Mesendoderm (in vitro differentiated cells): ENCODE results near the gene GNPAT.

ENCODE experiments used
- DNase-seq: peaks from one replicate; pipeline ENCODE4 v3.0.0; 2013
- H2AK5ac ChIP-seq: 2 replicates; pipeline ENCODE4 v1.6.1; 2013; ENCODE audit warnings: low read length, inconsistent platforms
- H2BK120ac ChIP-seq: 2 replicates; pipeline ENCODE4 v1.6.1; 2013; ENCODE audit warnings: low read depth, mild to moderate bottlenecking, low read length, moderate library complexity, mixed read lengths
- H2BK15ac ChIP-seq: replicated peaks from 2 replicates; pipeline ENCODE4 v1.6.1; 2013; ENCODE audit warnings: low read depth, mild to moderate bottlenecking, moderate library complexity
- H2BK5ac ChIP-seq: 2 replicates; pipeline ENCODE4 v1.6.1; 2013; ENCODE audit warnings: low read length, inconsistent platforms
- H3K18ac ChIP-seq: 2 replicates; pipeline ENCODE4 v1.6.1; 2013; ENCODE audit warnings: mild to moderate bottlenecking, low read length, mixed read lengths
- H3K23ac ChIP-seq: one replicate; pipeline ENCODE4 v1.6.1; 2013; ENCODE audit warnings: low read length
- H3K27ac ChIP-seq: 2 replicates; pipeline ENCODE4 v1.5.1; 2013; ENCODE audit warnings: low read depth, mild to moderate bottlenecking, inconsistent platforms, low read length, moderate library complexity
- H3K27me3 ChIP-seq: 2 replicates; pipeline ENCODE4 v1.6.1; 2013; ENCODE audit warnings: low read length, control low read depth, mild to moderate bottlenecking, inconsistent platforms; ENCODE audit not compliant: insufficient read depth, poor library complexity
- H3K36me3 ChIP-seq: 2 replicates; pipeline ENCODE4 v1.6.1; 2013; ENCODE audit warnings: low read length, inconsistent platforms; ENCODE audit not compliant: control insufficient read depth, insufficient read depth
- H3K4ac ChIP-seq: one replicate; pipeline ENCODE4 v1.6.1; 2013; ENCODE audit warnings: low read depth, mild to moderate bottlenecking, low read length, moderate library complexity
- H3K4me1 ChIP-seq: 2 replicates; pipeline ENCODE4 v1.6.1; 2013; ENCODE audit warnings: low read depth, low read length, inconsistent platforms; ENCODE audit not compliant: control insufficient read depth
- H3K4me2 ChIP-seq: 2 replicates; pipeline ENCODE4 v1.6.1; 2013; ENCODE audit warnings: low read length
- H3K4me3 ChIP-seq: 2 replicates; pipeline ENCODE4 v1.5.1; 2013; ENCODE audit warnings: mild to moderate bottlenecking, low read length
- H3K56ac ChIP-seq: one replicate; pipeline ENCODE4 v1.6.1; 2013; ENCODE audit warnings: low read length
- H3K79me1 ChIP-seq: 2 replicates; pipeline ENCODE4 v1.6.1; 2013; ENCODE audit warnings: low read length, inconsistent platforms
- H3K79me2 ChIP-seq: 2 replicates; pipeline ENCODE4 v1.6.1; 2013; ENCODE audit warnings: mild to moderate bottlenecking, low read length; ENCODE audit not compliant: control insufficient read depth, insufficient read depth
- H3K9ac ChIP-seq: 2 replicates; pipeline ENCODE4 v1.6.1; 2013; ENCODE audit warnings: low read length, inconsistent platforms
- H4K5ac ChIP-seq: one replicate; pipeline ENCODE4 v1.6.1; 2013; ENCODE audit warnings: low read length
- H4K8ac ChIP-seq: one replicate; pipeline ENCODE4 v1.6.1; 2013; ENCODE audit warnings: low read depth, mild to moderate bottlenecking, control low read depth, low read length, moderate library complexity
- WGBS: extraction: QIAGEN DNeasy Blood & Tissue Kit; methylation state at CpG from one replicate; pipeline ENCODE4 v1.1.7; 2013; ENCODE audit warnings: low lambda C conversion rate, missing lambda C conversion rate; ENCODE audit not compliant: insufficient coverage; ENCODE audit errors: extremely low coverage; 5-methylcytosine and 5-hydroxymethylcytosine counted together

Gene GNPAT

GRCh38 chr1:231219422-231220401, 21.3 kb upstream of the GNPAT start:
- Histone ChIP-seq H3K27ac (no peak overlapping the region), H3K9ac (no peak overlapping the region), H3K27me3 (no peaks in the 10 kb centered on the region), H3K79me2 (no peaks in the 10 kb centered on the region), H2BK5ac (no peak overlapping the region), H3K4me2 (no peak overlapping the region), H3K23ac (no peak overlapping the region), H4K5ac (no peak overlapping the region), H3K18ac (no peak overlapping the region), H2BK15ac (no peak overlapping the region), H3K36me3 (no peaks in the 10 kb centered on the region), H3K56ac (no peak overlapping the region), H3K4me1 (no peaks in the 10 kb centered on the region), H2AK5ac (no peak overlapping the region), H3K79me1 (no peaks in the 10 kb centered on the region), H3K4me3 (no peak overlapping the region), H2BK120ac (no peak overlapping the region), H3K4ac (no peak overlapping the region), H4K8ac (no peak overlapping the region)
- WGBS, result no CpG with 5 or more reads among the region's 10 CpGs
- no peak for DNase-seq

DNA sequence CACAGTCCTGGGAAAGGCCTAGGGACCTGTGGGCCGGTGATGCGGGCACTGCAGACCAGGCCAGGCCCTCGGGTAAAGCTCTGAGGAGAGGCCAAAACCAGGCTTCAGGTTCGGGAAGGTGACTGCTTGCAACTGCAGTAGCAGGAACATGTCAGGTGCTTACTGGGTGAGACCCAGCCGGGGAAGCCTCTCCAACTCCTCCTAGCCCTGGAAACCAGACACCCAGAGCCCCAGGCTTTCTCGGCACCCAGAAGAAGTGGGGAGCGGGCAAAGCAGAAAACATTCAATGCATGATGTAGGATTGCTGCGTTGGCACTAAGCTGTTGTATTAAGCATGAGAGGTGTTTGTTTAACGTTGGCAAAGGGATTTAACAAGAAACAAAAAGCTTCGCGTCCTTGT, 20.2 kb upstream of the GNPAT start:
- WGBS, result no CpG with 5 or more reads among the region's 11 CpGs
- no peak overlapping the region for H2AK5ac ChIP-seq

GRCh38 chr1:231226156-231226555, 14.9 kb upstream of the GNPAT start:
- Histone ChIP-seq H3K79me2 (no peaks in the 10 kb centered on the region), H3K79me1 (no peaks in the 10 kb centered on the region), H3K56ac (no peak overlapping the region), H3K27me3 (no peaks in the 10 kb centered on the region), H3K4ac (no peak overlapping the region), H2BK120ac (no peak overlapping the region), H2AK5ac (no peak overlapping the region), H3K18ac (no peak overlapping the region), H3K9ac (no peak overlapping the region), H2BK15ac (no peak overlapping the region), H3K36me3 (peaks cover 3% of the 10 kb centered on the region), H4K5ac (no peak overlapping the region), H4K8ac (no peak overlapping the region), H3K23ac (no peak overlapping the region), H3K4me1 (no peaks in the 10 kb centered on the region), H3K27ac (no peak overlapping the region), H3K4me2 (no peak overlapping the region), H3K4me3 (no peak overlapping the region), H2BK5ac (no peak overlapping the region)
- DNase-seq, result no peak
- no CpG with 5 or more reads among the region's 7 CpGs for WGBS

More for the DNA sequence above, 20.2 kb upstream of the GNPAT start:
- no peak overlapping the region for H3K27ac ChIP-seq
- no peak overlapping the region for H3K4me2 ChIP-seq
- H3K79me1 ChIP-seq, result no peaks in the 10 kb centered on the region
- no peak overlapping the region for H3K4ac ChIP-seq
- H3K4me3 ChIP-seq, result no peak overlapping the region
- no peak overlapping the region for H4K5ac ChIP-seq
- no peak overlapping the region for H4K8ac ChIP-seq
- no peak overlapping the region for H2BK5ac ChIP-seq
- H2BK15ac ChIP-seq, result no peak overlapping the region
- H3K4me1 ChIP-seq, result no peaks in the 10 kb centered on the region
- H3K56ac ChIP-seq, result no peak overlapping the region
- no peak overlapping the region for H3K18ac ChIP-seq
- DNase-seq, result no peak
- no peak overlapping the region for H3K9ac ChIP-seq
- H3K23ac ChIP-seq, result no peak overlapping the region
- no peaks in the 10 kb centered on the region for H3K36me3 ChIP-seq
- H2BK120ac ChIP-seq, result no peak overlapping the region
- no peaks in the 10 kb centered on the region for H3K27me3 ChIP-seq
- H3K79me2 ChIP-seq, result no peaks in the 10 kb centered on the region

GRCh38 chr1:231231511-231231910, 9.5 kb upstream of the GNPAT start:
- H3K79me2 ChIP-seq, result no peaks in the 10 kb centered on the region
- no peak overlapping the region for H3K9ac ChIP-seq
- no peak overlapping the region for H3K27ac ChIP-seq
- no peak overlapping the region for H2AK5ac ChIP-seq
- H2BK15ac ChIP-seq, result no peak overlapping the region
- no peak for DNase-seq
- H3K79me1 ChIP-seq, result no peaks in the 10 kb centered on the region
- no peak overlapping the region for H3K4me3 ChIP-seq
- H4K5ac ChIP-seq, result no peak overlapping the region
- H3K23ac ChIP-seq, result no peak overlapping the region
- no peak overlapping the region for H2BK5ac ChIP-seq
- no peak overlapping the region for H4K8ac ChIP-seq
- H3K36me3 ChIP-seq, result peaks cover 3% of the 10 kb centered on the region
- H3K27me3 ChIP-seq, result no peaks in the 10 kb centered on the region
- H3K4ac ChIP-seq, result no peak overlapping the region
- H3K18ac ChIP-seq, result no peak overlapping the region
- H3K4me2 ChIP-seq, result no peak overlapping the region
- no CpG with 5 or more reads among the region's 10 CpGs for WGBS
- H2BK120ac ChIP-seq, result no peak overlapping the region
- H3K4me1 ChIP-seq, result no peaks in the 10 kb centered on the region
- H3K56ac ChIP-seq, result no peak overlapping the region

GRCh38 chr1:231232870-231233734, 7.9 kb upstream of the GNPAT start:
- DNase-seq, result no peak
- Histone ChIP-seq H4K8ac (no peak overlapping the region), H2AK5ac (no peak overlapping the region), H2BK5ac (no peak overlapping the region), H2BK15ac (no peak overlapping the region), H3K9ac (no peak overlapping the region), H3K56ac (no peak overlapping the region), H3K27me3 (no peaks in the 10 kb centered on the region), H3K4ac (no peak overlapping the region), H3K27ac (no peak overlapping the region), H3K36me3 (peaks cover 3% of the 10 kb centered on the region), H3K23ac (no peak overlapping the region), H3K18ac (peak overlapping the region; percentile 33), H2BK120ac (no peak overlapping the region), H3K4me1 (no peaks in the 10 kb centered on the region), H3K4me2 (no peak overlapping the region), H3K79me2 (no peaks in the 10 kb centered on the region), H3K4me3 (no peak overlapping the region), H3K79me1 (no peaks in the 10 kb centered on the region), H4K5ac (no peak overlapping the region)
- WGBS, result no CpG with 5 or more reads among the region's 14 CpGs
